Endodermal cell (in vitro differentiated cells): ENCODE measurements around the gene NMU. TPM values are rescaled to one million over a fixed set of nuclear protein-coding genes. Genes with fewer than 3 reads are reported as not detected.

Experiments
- DNase-seq: peaks from one replicate; pipeline ENCODE4 v3.0.0-alpha.2; 2017
- H3K27ac ChIP-seq: 2 replicates; pipeline ENCODE4 v1.5.1; 2013; ENCODE audit warnings: mild to moderate bottlenecking, low read depth, low read length, moderate library complexity
- H3K27me3 ChIP-seq: 2 replicates; pipeline ENCODE4 v1.6.1; 2013; ENCODE audit warnings: mild to moderate bottlenecking, low read length, moderate library complexity; ENCODE audit not compliant: insufficient read depth, control insufficient read depth, poor library complexity, severe bottlenecking
- H3K36me3 ChIP-seq: 2 replicates; pipeline ENCODE4 v1.7.0; 2013; ENCODE audit warnings: mild to moderate bottlenecking, low read length, moderate library complexity; ENCODE audit not compliant: control insufficient read depth, insufficient read depth
- H3K4me1 ChIP-seq: one replicate; pipeline ENCODE4 v1.7.0; 2013; ENCODE audit warnings: low read length; ENCODE audit not compliant: control insufficient read depth, insufficient read depth
- H3K4me3 ChIP-seq: 2 replicates; pipeline ENCODE4 v1.5.1; 2013; ENCODE audit warnings: mild to moderate bottlenecking, low read length, moderate library complexity
- H3K9ac ChIP-seq: 2 replicates; pipeline ENCODE4 v1.6.1; 2013; ENCODE audit warnings: mild to moderate bottlenecking, low read length, moderate library complexity; ENCODE audit not compliant: poor library complexity, severe bottlenecking; ENCODE audit errors: extremely low read depth
- H3K9me3 ChIP-seq: 2 replicates; pipeline ENCODE4 v1.6.1; 2013; ENCODE audit warnings: mild to moderate bottlenecking, low read length, moderate library complexity; ENCODE audit not compliant: control insufficient read depth
- H3K27ac Mint-ChIP-seq: 2 replicates; pipeline ENCODE4 v1.8.0; 2020; ENCODE audit warnings: mixed read lengths
- H3K27me3 Mint-ChIP-seq: 2 replicates; pipeline ENCODE4 v1.8.0; 2021; ENCODE audit warnings: mild to moderate bottlenecking, mixed read lengths; ENCODE audit not compliant: insufficient read depth
- H3K36me3 Mint-ChIP-seq: 2 replicates; pipeline ENCODE4 v1.8.0; 2020; ENCODE audit warnings: low read depth, mixed read lengths
- H3K4me1 Mint-ChIP-seq: 2 replicates; pipeline ENCODE4 v1.8.0; 2020; ENCODE audit warnings: mixed read lengths
- H3K4me3 Mint-ChIP-seq: 2 replicates; pipeline ENCODE4 v1.8.0; 2020; ENCODE audit warnings: mild to moderate bottlenecking, moderate library complexity, mixed read lengths
- H3K9me3 Mint-ChIP-seq: 2 replicates; pipeline ENCODE4 v1.8.0; 2020; ENCODE audit warnings: mild to moderate bottlenecking, mixed read lengths
- CTCF ChIP-seq: fragments of 200-600 bp; sonication (generic); conservative IDR thresholded peaks from 2 replicates; pipeline ENCODE4 v1.5.0; 2021; ENCODE audit warnings: antibody characterized with exemption, mild to moderate bottlenecking
- WGBS, 2 experiments: methylation state at CpG; one replicate each; pipeline versions ENCODE4 v1.1.5 to v1.1.7; 2013; ENCODE audit warnings: missing lambda C conversion rate in 2 of 2, mixed read lengths in 1 of 2; ENCODE audit not compliant: insufficient coverage in 1 of 2, insufficient read length in 1 of 2; 5-methylcytosine and 5-hydroxymethylcytosine counted together
- total RNA-seq, 2 donors: library from RNA; stranded (reverse); fragmentation: NEBNext Ultra II Directional in 1 of 2; extraction: Animal tissue kit (Norgen Biotek cat#: 25700) in 1 of 2; gene quantifications; 2 replicates in 1 of 2; 3 replicates in 1 of 2; pipeline ENCODE4 v1.2.1, GENCODE V29; 2021

The NMU gene
- total RNA-seq, 2 donors from 2014 or later: 9.6 to 17.2 TPM

GRCh38 chr4:55547918-55548317 is 88.2 kb downstream of the NMU start:
- Mint-ChIP-seq H3K4me3 (peak overlapping the region; percentile 88), H3K27ac (peak overlapping the region; percentile 18), H3K9me3 (peaks cover 3% of the 10 kb centered on the region), H3K4me1 (peaks cover 33% of the 10 kb centered on the region), H3K27me3 (no peaks in the 10 kb centered on the region), H3K36me3 (no peaks in the 10 kb centered on the region)
- no peaks in the 10 kb centered on the region for H3K9me3 ChIP-seq
- no peak for TF ChIP-seq CTCF
- 72 to 88% methylated on average over 4 of the region's 4 CpGs for WGBS, 2 experiments
- peak overlapping the region; percentile 94 for H3K4me3 ChIP-seq
- DNase-seq: no peak
- no peaks in the 10 kb centered on the region for H3K4me1 ChIP-seq
- H3K36me3 ChIP-seq: no peaks in the 10 kb centered on the region
- H3K9ac ChIP-seq: no peak overlapping the region
- no peaks in the 10 kb centered on the region for H3K27me3 ChIP-seq
- no peak overlapping the region for H3K27ac ChIP-seq

GRCh38 chr4:55547466-55547770 is 88.7 kb downstream of the NMU start:
- no peaks in the 10 kb centered on the region for H3K27me3 ChIP-seq
- no peaks in the 10 kb centered on the region for H3K36me3 ChIP-seq
- peak overlapping the region; percentile 88 for H3K4me3 Mint-ChIP-seq
- peak overlapping the region; percentile 35 for H3K9ac ChIP-seq
- no peak for TF ChIP-seq CTCF
- H3K27me3 Mint-ChIP-seq: no peaks in the 10 kb centered on the region
- H3K4me1 ChIP-seq: no peaks in the 10 kb centered on the region
- no peaks in the 10 kb centered on the region for H3K9me3 ChIP-seq
- H3K9me3 Mint-ChIP-seq: peaks cover 3% of the 10 kb centered on the region
- H3K36me3 Mint-ChIP-seq: no peaks in the 10 kb centered on the region
- 8% methylated on average over 8 to 10 of the region's 10 CpGs for WGBS, 2 experiments
- peak overlapping the region; percentile 94 for H3K4me3 ChIP-seq
- peak overlapping the region; percentile 89 for H3K27ac ChIP-seq
- peak overlapping the region; percentile 82 for H3K27ac Mint-ChIP-seq
- H3K4me1 Mint-ChIP-seq: peaks cover 36% of the 10 kb centered on the region
- no peak for DNase-seq

GRCh38 chr4:55546756-55547465 is 89.2 kb downstream of the NMU start, which contains the start of gene CLOCK:
TSS of gene CLOCK (minus strand) at chr4:55546909. CDS start at chr4:55482785, 64,124 bp downstream.
- H3K36me3 Mint-ChIP-seq: no peaks in the 10 kb centered on the region

More at GRCh38 chr4:55546756-55547465, 89.2 kb downstream of the NMU start, which contains the start of gene CLOCK:
- H3K27ac ChIP-seq: peak within 1 kb of the TSS; percentile 89
- Mint-ChIP-seq H3K9me3 (no peaks in the 10 kb centered on the region), H3K4me3 (peak within 1 kb of the TSS; percentile 88), H3K27me3 (no peaks in the 10 kb centered on the region), H3K4me1 (peaks cover 38% of the 10 kb centered on the region), H3K27ac (peak within 1 kb of the TSS; percentile 90)
- no peaks in the 10 kb centered on the region for H3K27me3 ChIP-seq
- peak; percentile 95 for DNase-seq
- H3K9ac ChIP-seq: peak within 1 kb of the TSS; percentile 72
- H3K4me3 ChIP-seq: peak within 1 kb of the TSS; percentile 94
- H3K9me3 ChIP-seq: no peaks in the 10 kb centered on the region
- H3K4me1 ChIP-seq: no peaks in the 10 kb centered on the region
- 0 to 1% methylated on average over 23 to 71 of the region's 71 CpGs for WGBS, 2 experiments
- TF ChIP-seq CTCF: peak; percentile 78
- no peaks in the 10 kb centered on the region for H3K36me3 ChIP-seq
